Smooth muscle cell (in vitro differentiated cells): ENCODE results near the gene ADGRL2. TPM values are rescaled to one million over a fixed set of nuclear protein-coding genes. Genes with fewer than 3 reads are reported as not detected.

Source experiments
- DNase-seq: peaks from one replicate; lab custom pipeline; 2025; ENCODE audit not compliant: unreplicated experiment; lab: John Stamatoyannopoulos, UW
- H2AFZ ChIP-seq: fragments of 200-600 bp; sonication (generic); 2 replicates; pipeline ENCODE4 v1.6.0; 2016; ENCODE audit warnings: antibody characterized with exemption, low read depth, mild to moderate bottlenecking
- H3F3A ChIP-seq: fragments of 200-600 bp; sonication (generic); 2 replicates; pipeline ENCODE4 v1.6.0; 2017; ENCODE audit warnings: antibody characterized with exemption, low read depth
- H3K27ac ChIP-seq: fragments of 200-600 bp; sonication (generic); 2 replicates; pipeline ENCODE4 v1.5.1; 2016; ENCODE audit warnings: low read depth, mild to moderate bottlenecking
- H3K27me3 ChIP-seq: fragments of 200-600 bp; sonication (generic); 2 replicates; pipeline ENCODE4 v1.6.1; 2016; ENCODE audit warnings: low read depth, mild to moderate bottlenecking
- H3K36me3 ChIP-seq: fragments of 200-600 bp; sonication (generic); 2 replicates; pipeline ENCODE4 v1.5.1; 2016; ENCODE audit warnings: low read depth
- H3K4me1 ChIP-seq: fragments of 200-600 bp; sonication (generic); 2 replicates; pipeline ENCODE4 v1.5.1; 2016; ENCODE audit warnings: low read depth
- H3K4me2 ChIP-seq: fragments of 200-600 bp; sonication (generic); 2 replicates; pipeline ENCODE4 v1.6.0; 2016; ENCODE audit warnings: mild to moderate bottlenecking
- H3K4me3 ChIP-seq: fragments of 200-600 bp; sonication (generic); 2 replicates; pipeline ENCODE4 v1.5.1; 2016; ENCODE audit warnings: mild to moderate bottlenecking
- H3K79me2 ChIP-seq: fragments of 200-600 bp; sonication (generic); 2 replicates; pipeline ENCODE4 v1.6.0; 2016; ENCODE audit warnings: low read depth, mild to moderate bottlenecking
- H3K9ac ChIP-seq: fragments of 200-600 bp; sonication (generic); 2 replicates; pipeline ENCODE4 v1.6.0; 2016; ENCODE audit warnings: low read depth
- H3K9me3 ChIP-seq: fragments of 200-600 bp; sonication (generic); replicated peaks from 2 replicates; pipeline ENCODE4 v1.5.1; 2016; ENCODE audit warnings: low read depth
- H4K20me1 ChIP-seq: fragments of 200-600 bp; sonication (generic); 2 replicates; pipeline ENCODE4 v1.6.0; 2016; ENCODE audit warnings: low read depth
- CTCF ChIP-seq: fragments of 200-600 bp; sonication (generic); IDR thresholded peaks from 2 replicates; pipeline ENCODE4 v1.5.1; 2017; ENCODE audit warnings: borderline replicate concordance, mild to moderate bottlenecking, antibody characterized with exemption; ENCODE audit not compliant: insufficient read depth, poor library complexity, severe bottlenecking
- WGBS: methylation state at CpG from one replicate; pipeline ENCODE4 v1.1.7; 2016; ENCODE audit warnings: low lambda C conversion rate; 5-methylcytosine and 5-hydroxymethylcytosine counted together
- polyA plus RNA-seq: library from polyadenylated mRNA; unstranded; fragments of >200 nt; fragmentation: Nextera tagmentation; extraction: Ambion mirVana; gene quantifications from 2 replicates; pipeline ENCODE4 v1.2.1, GENCODE V29; 2016
- total RNA-seq: library from RNA; depleted of rRNA; stranded (reverse); fragments of >200 nt; gene quantifications from 2 replicates; pipeline ENCODE4 v1.2.3, GENCODE V29; 2014

Gene ADGRL2
- total and polyA plus RNA-seq, 2 experiments from 2014 or later = 25.1 to 119 TPM

GRCh38 chr1:81873946-81874345, 73.2 kb downstream of the ADGRL2 start:
- no peak overlapping the region for H3K4me3 ChIP-seq
- peaks cover 54% of the 10 kb centered on the region for H4K20me1 ChIP-seq
- H3K9ac ChIP-seq = no peak overlapping the region
- no peak for DNase-seq
- H3K4me1 ChIP-seq = peaks cover 28% of the 10 kb centered on the region
- no peak overlapping the region for H2AFZ ChIP-seq
- no peaks in the 10 kb centered on the region for H3F3A ChIP-seq
- H3K27me3 ChIP-seq = no peaks in the 10 kb centered on the region
- H3K27ac ChIP-seq = no peak overlapping the region
- H3K79me2 ChIP-seq = peaks cover 92% of the 10 kb centered on the region
- no peaks in the 10 kb centered on the region for H3K9me3 ChIP-seq
- 79% methylated on average over 1 of the region's 1 CpG for WGBS
- H3K36me3 ChIP-seq = no peaks in the 10 kb centered on the region
- no peak for TF ChIP-seq CTCF
- H3K4me2 ChIP-seq = no peak overlapping the region

GRCh38 chr1:81874461-81874860, 73.7 kb downstream of the ADGRL2 start:
- H3K4me2 ChIP-seq = no peak overlapping the region
- no peak overlapping the region for H2AFZ ChIP-seq
- no peak for TF ChIP-seq CTCF
- 86% methylated on average over 1 of the region's 1 CpG for WGBS
- DNase-seq = no peak
- H3K4me3 ChIP-seq = no peak overlapping the region
- no peak overlapping the region for H3K27ac ChIP-seq
- no peaks in the 10 kb centered on the region for H3K36me3 ChIP-seq
- H3F3A ChIP-seq = no peaks in the 10 kb centered on the region
- no peak overlapping the region for H3K9ac ChIP-seq
- peaks cover 57% of the 10 kb centered on the region for H4K20me1 ChIP-seq
- no peaks in the 10 kb centered on the region for H3K9me3 ChIP-seq
- peaks cover 93% of the 10 kb centered on the region for H3K79me2 ChIP-seq
- H3K4me1 ChIP-seq = peaks cover 28% of the 10 kb centered on the region
- H3K27me3 ChIP-seq = no peaks in the 10 kb centered on the region

DNA sequence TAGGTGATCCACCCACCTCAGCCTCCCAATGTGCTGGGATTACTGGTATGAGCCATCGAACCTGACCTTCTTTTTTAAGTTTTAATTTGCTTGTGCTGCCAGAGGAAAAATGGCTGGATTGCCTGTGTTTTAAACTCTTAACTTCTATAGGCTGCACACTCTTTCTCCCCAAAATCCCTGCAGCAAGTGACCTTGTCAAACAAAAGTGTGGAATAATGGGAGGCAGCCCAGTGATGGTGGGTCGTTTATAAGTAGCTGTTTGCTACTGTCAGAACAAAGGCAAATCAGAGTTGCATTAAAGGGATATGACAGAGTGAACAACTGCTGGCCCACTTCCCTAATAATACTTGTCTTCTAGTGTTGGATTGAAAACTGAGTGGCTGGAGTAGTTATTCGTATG, 74.2 kb downstream of the ADGRL2 start:
- H3K36me3 ChIP-seq = no peaks in the 10 kb centered on the region
- no peak overlapping the region for H2AFZ ChIP-seq
- no peak for TF ChIP-seq CTCF
- H3K4me1 ChIP-seq = peaks cover 30% of the 10 kb centered on the region
- H3K9me3 ChIP-seq = no peaks in the 10 kb centered on the region
- H3K4me2 ChIP-seq = no peak overlapping the region
- H3F3A ChIP-seq = no peaks in the 10 kb centered on the region
- no peak overlapping the region for H3K9ac ChIP-seq
- 77% methylated on average over 3 of the region's 3 CpGs for WGBS
- H3K27me3 ChIP-seq = no peaks in the 10 kb centered on the region
- peaks cover 62% of the 10 kb centered on the region for H4K20me1 ChIP-seq
- H3K4me3 ChIP-seq = no peak overlapping the region
- no peak overlapping the region for H3K27ac ChIP-seq
- no peak for DNase-seq
- H3K79me2 ChIP-seq = peaks cover 93% of the 10 kb centered on the region

- no peak for TF ChIP-seq CTCF
- Histone ChIP-seq H3K36me3 (no peaks in the 10 kb centered on the region), H3K4me3 (no peak overlapping the region), H3K27me3 (no peaks in the 10 kb centered on the region), H2AFZ (no peak overlapping the region), H3K4me1 (peaks cover 43% of the 10 kb centered on the region), H3F3A (no peaks in the 10 kb centered on the region), H3K79me2 (peaks cover 94% of the 10 kb centered on the region), H3K9me3 (no peaks in the 10 kb centered on the region), H3K9ac (no peak overlapping the region), H3K27ac (peak overlapping the region; percentile 41), H4K20me1 (peaks cover 72% of the 10 kb centered on the region), H3K4me2 (peak overlapping the region; percentile 19)
- no peak for DNase-seq
- WGBS = 81% methylated on average over 2 of the region's 2 CpGs
These were observed 76.4 kb downstream of the ADGRL2 start for GRCh38 chr1:81876901-81877733.
